A549 (cell line): ENCODE data around the gene PDGFC.

Experiments used
- HOXA7 ChIP-seq: fragments of 250-450 bp; sonication (Bioruptor Pico); IDR thresholded peaks from 2 replicates; pipeline ENCODE4 v1.5.0; 2020; ENCODE audit warnings: mild to moderate bottlenecking, moderate library complexity
- NPAS2 ChIP-seq: fragments of 250-450 bp; sonication (Bioruptor Pico); IDR thresholded peaks from 2 replicates; pipeline ENCODE4 v1.8.0; 2022; ENCODE audit warnings: mild to moderate bottlenecking, moderate library complexity, borderline replicate concordance
- PHF8 ChIP-seq: fragments of 200-600 bp; sonication (generic); IDR thresholded peaks from 2 replicates; pipeline ENCODE4 v1.6.1; 2016; ENCODE audit warnings: low read depth, mild to moderate bottlenecking, antibody characterized with exemption, moderate library complexity, borderline replicate concordance
- REST ChIP-seq: fragments of 200-600 bp; sonication (generic); IDR thresholded peaks from 2 replicates; pipeline ENCODE4 v1.6.1; 2016; ENCODE audit warnings: antibody characterized with exemption, mild to moderate bottlenecking, moderate library complexity

GRCh38 chr4:156870861-156871260, 100.7 kb downstream of the PDGFC start:
- no peak for TF ChIP-seq REST
- no peak for TF ChIP-seq NPAS2 (CRISPR knock-in tag)
- TF ChIP-seq HOXA7 (CRISPR knock-in tag), result no peak
- TF ChIP-seq PHF8, result no peak
